Prostate gland (tissue), 2 donors: ENCODE measurements around the gene IMMP2L. TPM values are rescaled to one million over a fixed set of nuclear protein-coding genes. Genes with fewer than 3 reads are reported as not detected.

Experiments used
- DNase-seq: peaks from one replicate; pipeline ENCODE4 v3.0.0-alpha.2; 2019; ENCODE audit warnings: low spot score
- H3K27ac ChIP-seq, 2 donors: fragments of 200-600 bp; sonication (generic); 2 replicates each; pipeline ENCODE4 v1.5.1; 2017 to 2019
- H3K27me3 ChIP-seq: fragments of 200-600 bp; sonication (generic); replicated peaks from 2 replicates; pipeline ENCODE4 v1.5.1; 2019; ENCODE audit not compliant: insufficient read depth
- H3K36me3 ChIP-seq, 2 donors: fragments of 200-600 bp; sonication (generic); 1 replicate in 1 of 2; 2 replicates in 1 of 2; pipeline versions ENCODE4 v1.5.1 to v1.8.1; 2017 to 2019
- H3K4me1 ChIP-seq: fragments of 200-600 bp; sonication (generic); replicated peaks from 2 replicates; pipeline ENCODE4 v1.5.1; 2019
- H3K4me3 ChIP-seq, 2 donors: fragments of 200-600 bp; sonication (generic); 2 replicates each; pipeline ENCODE4 v1.5.1; 2017 to 2019
- H3K9me3 ChIP-seq: fragments of 200-600 bp; sonication (generic); 2 replicates; pipeline ENCODE4 v1.5.1; 2017
- CTCF ChIP-seq, 4 experiments: fragments of 200-600 bp in 2 of 4; fragments of 450-650 bp in 2 of 4; sonication (generic) in 2 of 4; IDR thresholded peaks; 1 replicate in 3 of 4; 2 replicates in 1 of 4; pipeline ENCODE4 v1.5.1; 2016 to 2019; ENCODE audit warnings: antibody characterized with exemption in 4 of 4, mild to moderate bottlenecking in 2 of 4, moderate library complexity in 2 of 4
- POLR2A ChIP-seq: fragments of 450-650 bp; IDR thresholded peaks from one replicate; pipeline ENCODE4 v1.6.1; 2016; ENCODE audit warnings: antibody characterized with exemption, mild to moderate bottlenecking
- POLR2AphosphoS5 ChIP-seq: sonication (generic); formaldehyde crosslinking; IDR thresholded peaks from one replicate; pipeline ENCODE4 v1.6.1; 2017; ENCODE audit warnings: antibody characterized with exemption
- WGBS: methylation state at CpG from one replicate; pipeline ENCODE4 v1.1.5; 2018; 5-methylcytosine and 5-hydroxymethylcytosine counted together
- intact Hi-C: fragments of 100-400 bp; cut with DNase I; formaldehyde crosslinking; loops from one replicate; pipeline ENCODE4 v1.14.2; 2022
- total RNA-seq, 2 donors: library from RNA; depleted of rRNA; stranded (reverse); fragments of >200 nt; gene quantifications; one replicate each; pipeline ENCODE4 v1.1.0, GENCODE V29; 2016

IMMP2L gene
- total RNA-seq, 2 donors from 2014 or later: 16.9 to 20.4 TPM

- Histone ChIP-seq H3K9me3 (no peaks in the 10 kb centered on the region), H3K4me1 (no peaks in the 10 kb centered on the region), H3K36me3 (no peaks in the 10 kb centered on the region), H3K4me3 (no peak overlapping the region), H3K27me3 (no peaks in the 10 kb centered on the region), H3K27ac (no peak overlapping the region)
- intact Hi-C loops: no loop called here
- TF ChIP-seq POLR2AphosphoS5 (no peak), POLR2A (no peak), CTCF (IDR thresholded peaks at IDR 0.05) (no peak)
- no peak for DNase-seq
Measured at GRCh38 chr7:110868458-110868857, 693.8 kb downstream of the IMMP2L start.

- 92% methylated on average over 4 of the region's 4 CpGs for WGBS
- Histone ChIP-seq H3K4me3 (no peak overlapping the region), H3K9me3 (no peaks in the 10 kb centered on the region), H3K36me3 (no peaks in the 10 kb centered on the region), H3K27ac (no peak overlapping the region), H3K4me1 (no peaks in the 10 kb centered on the region), H3K27me3 (no peaks in the 10 kb centered on the region)
- DNase-seq: no peak
- TF ChIP-seq POLR2AphosphoS5: no peak
- TF ChIP-seq POLR2A: no peak
- TF ChIP-seq CTCF (IDR thresholded peaks at IDR 0.05): no peak
- intact Hi-C loops: no loop called here
Measured at GRCh38 chr7:110867771-110868170, 694.5 kb downstream of the IMMP2L start.

GRCh38 chr7:110863258-110863657, 699.0 kb downstream of the IMMP2L start:
- DNase-seq: no peak
- Histone ChIP-seq H3K27ac (no peak overlapping the region), H3K4me3 (no peak overlapping the region), H3K9me3 (no peaks in the 10 kb centered on the region), H3K36me3 (no peaks in the 10 kb centered on the region), H3K27me3 (no peaks in the 10 kb centered on the region), H3K4me1 (no peaks in the 10 kb centered on the region)
- intact Hi-C loops: no loop called here
- 99% methylated on average over 2 of the region's 2 CpGs for WGBS
- TF ChIP-seq POLR2A (no peak), POLR2AphosphoS5 (no peak), CTCF (IDR thresholded peaks at IDR 0.05) (no peak)

- WGBS: 95% methylated on average over 4 of the region's 4 CpGs
- DNase-seq: no peak
- Histone ChIP-seq H3K36me3 (no peaks in the 10 kb centered on the region), H3K9me3 (no peaks in the 10 kb centered on the region), H3K27ac (no peak overlapping the region), H3K4me1 (no peaks in the 10 kb centered on the region), H3K4me3 (no peak overlapping the region), H3K27me3 (no peaks in the 10 kb centered on the region)
- TF ChIP-seq POLR2AphosphoS5 (no peak), CTCF (IDR thresholded peaks at IDR 0.05) (no peak)
- intact Hi-C loops: no loop called here
Measured at GRCh38 chr7:110861163-110861562, 701.1 kb downstream of the IMMP2L start.

- no peak for TF ChIP-seq POLR2A
- no peak for TF ChIP-seq POLR2AphosphoS5
- TF ChIP-seq CTCF (IDR thresholded peaks at IDR 0.05): no peak
- Histone ChIP-seq H3K36me3 (no peaks in the 10 kb centered on the region), H3K4me1 (no peaks in the 10 kb centered on the region), H3K4me3 (no peak overlapping the region), H3K27ac (no peak overlapping the region), H3K9me3 (no peaks in the 10 kb centered on the region), H3K27me3 (no peaks in the 10 kb centered on the region)
- intact Hi-C loops: no loop called here
- DNase-seq: no peak
Measured at GRCh38 chr7:110857106-110857505, 705.2 kb downstream of the IMMP2L start.
